SK-N-MC (cell line): ENCODE data around the gene MSANTD3.

Source experiments
- DNase-seq: peaks from one replicate; pipeline ENCODE4 v3.0.0-alpha.2; 2011; ENCODE audit warnings: low read depth, low spot score
- H3K27ac ChIP-seq: fragments of 200-600 bp; sonication (generic); 2 replicates; pipeline ENCODE4 v1.5.1; 2016; ENCODE audit warnings: mixed run types
- H3K36me3 ChIP-seq: fragments of 200-600 bp; sonication (generic); 2 replicates; pipeline ENCODE4 v1.6.1; 2017; ENCODE audit warnings: antibody characterized with exemption, low read length, mixed read lengths; ENCODE audit not compliant: insufficient read depth
- H3K4me3 ChIP-seq: fragments of 200-600 bp; sonication (generic); 2 replicates; pipeline ENCODE4 v1.5.1; 2016
- H3K9ac ChIP-seq: fragments of 200-600 bp; sonication (generic); 2 replicates; pipeline ENCODE4 v1.8.0; 2017; ENCODE audit warnings: mixed run types, mixed read lengths; ENCODE audit not compliant: insufficient read length
- H3K9me3 ChIP-seq: fragments of 200-600 bp; sonication (generic); 2 replicates; pipeline ENCODE4 v1.6.1; 2017; ENCODE audit warnings: low read depth, mild to moderate bottlenecking, antibody characterized with exemption, low read length, moderate library complexity, mixed read lengths
- EZH2 ChIP-seq: fragments of 200-600 bp; sonication (generic); IDR thresholded peaks from one replicate; pipeline ENCODE4 v1.6.1; 2017; ENCODE audit warnings: antibody characterized with exemption
- FOXP2 ChIP-seq: optimal IDR thresholded peaks from 2 replicates; pipeline ENCODE3; 2011; ENCODE audit warnings: mild to moderate bottlenecking, moderate library complexity; ENCODE audit not compliant: insufficient read depth; ENCODE audit errors: extremely low read length, control extremely low read depth
- POLR2AphosphoS5 ChIP-seq: IDR thresholded peaks from 2 replicates; pipeline ENCODE4 v1.6.1; 2012; ENCODE audit warnings: mild to moderate bottlenecking, low read depth, low read length, borderline replicate concordance

MSANTD3 gene

DNA sequence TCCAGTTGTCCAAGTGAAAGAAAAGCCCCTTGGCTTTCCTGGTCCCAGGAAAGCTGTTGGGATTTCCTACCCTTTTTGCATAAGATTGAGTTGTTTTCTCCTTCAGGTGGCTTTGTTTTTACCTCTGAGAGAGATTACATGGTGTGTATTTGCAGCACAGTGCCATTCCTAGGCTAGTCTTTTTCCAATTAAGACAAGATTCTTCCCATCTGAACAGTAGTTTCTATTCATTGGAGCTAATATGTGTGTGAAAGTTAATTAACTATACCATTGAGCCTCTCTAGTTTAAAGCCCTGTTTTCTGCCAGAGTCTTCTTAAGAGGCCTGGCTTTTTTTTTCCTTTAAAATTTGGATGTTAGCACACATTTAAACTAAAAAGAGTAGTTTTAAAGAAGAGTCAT, 20.1 kb downstream of the MSANTD3 start:
- Histone ChIP-seq H3K9ac (no peak overlapping the region), H3K36me3 (no peaks in the 10 kb centered on the region; the same call in 1 of the 2 replicates), H3K9me3 (no peaks in the 10 kb centered on the region), H3K27ac (no peak overlapping the region), H3K4me3 (no peak overlapping the region)
- no peak for TF ChIP-seq FOXP2
- no peak for TF ChIP-seq POLR2AphosphoS5
- TF ChIP-seq EZH2, result no peak
- DNase-seq, result no peak

DNA sequence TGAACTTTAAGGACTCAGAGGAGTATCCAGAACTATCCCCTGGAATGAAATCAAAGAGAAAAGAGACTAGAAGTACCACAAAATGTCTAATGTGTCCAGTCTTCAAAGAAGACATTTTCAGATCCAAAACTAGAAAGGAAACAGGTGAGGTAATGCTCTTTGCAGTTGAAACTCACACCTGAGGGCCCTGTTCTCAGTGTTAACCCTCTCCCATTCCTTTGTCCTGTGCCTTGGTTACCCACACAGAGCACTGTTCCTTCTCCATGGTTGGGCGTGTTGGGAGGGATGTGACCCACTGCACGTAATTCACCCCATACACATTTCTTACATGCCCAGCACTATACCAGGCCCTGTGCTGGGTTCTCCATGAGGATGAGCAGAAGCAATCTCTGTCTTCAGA, 21.3 kb downstream of the MSANTD3 start:
- H3K9me3 ChIP-seq, result no peaks in the 10 kb centered on the region
- H3K27ac ChIP-seq, result no peak overlapping the region
- DNase-seq, result no peak
- TF ChIP-seq POLR2AphosphoS5 (no peak), FOXP2 (no peak), EZH2 (no peak)
- no peak overlapping the region for H3K9ac ChIP-seq
- no peak overlapping the region for H3K4me3 ChIP-seq
- peaks cover 6% of the 10 kb centered on the region; the same call in 1 of the 2 replicates for H3K36me3 ChIP-seq

DNA sequence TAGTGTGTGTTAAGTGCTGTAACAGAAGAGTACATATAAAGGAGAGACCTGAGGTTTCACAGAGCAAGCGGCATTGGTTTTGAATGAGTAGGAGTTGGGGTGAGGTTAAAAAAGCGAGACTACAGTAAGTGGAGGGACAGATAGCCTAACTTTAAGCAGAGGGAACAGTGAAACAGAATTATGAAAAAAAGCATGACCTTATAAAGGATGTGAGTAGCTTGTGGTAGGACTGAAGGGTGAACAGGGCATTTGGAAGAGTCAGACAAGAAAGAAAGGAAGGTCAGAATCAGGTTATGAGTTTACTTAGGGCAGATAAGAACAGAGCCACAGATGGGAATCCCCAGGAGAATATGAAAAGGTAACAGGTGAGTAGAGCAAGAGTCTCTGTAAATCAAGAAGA, 22.5 kb downstream of the MSANTD3 start:
- Histone ChIP-seq H3K9me3 (no peaks in the 10 kb centered on the region), H3K27ac (no peak overlapping the region), H3K4me3 (no peak overlapping the region), H3K9ac (no peak overlapping the region), H3K36me3 (peaks cover 6% of the 10 kb centered on the region; the same call in 1 of the 2 replicates)
- DNase-seq, result no peak
- TF ChIP-seq POLR2AphosphoS5 (no peak), EZH2 (no peak), FOXP2 (no peak)

DNA sequence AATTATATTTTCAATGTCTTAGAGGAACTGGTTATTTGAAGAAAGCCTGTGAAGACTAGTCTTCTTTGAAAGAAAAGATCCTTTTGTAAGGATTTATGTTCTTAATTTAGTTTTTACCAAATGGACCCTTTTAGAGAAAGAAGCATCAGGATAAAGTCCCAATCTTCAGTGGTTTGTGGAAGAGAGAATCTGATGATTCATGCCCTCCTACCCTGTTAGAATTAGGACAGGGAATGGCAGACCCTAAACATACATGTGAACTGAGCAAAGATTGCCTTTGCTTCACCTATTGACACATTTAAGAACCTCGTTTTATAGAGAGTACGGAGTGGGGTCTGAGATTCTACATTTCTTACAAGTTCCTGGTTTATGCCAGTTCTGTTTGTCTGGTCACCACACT, 26.0 kb downstream of the MSANTD3 start:
- Histone ChIP-seq H3K9ac (no peak overlapping the region), H3K36me3 (peaks cover 6% of the 10 kb centered on the region; the same call in 1 of the 2 replicates), H3K4me3 (no peak overlapping the region), H3K9me3 (no peaks in the 10 kb centered on the region), H3K27ac (no peak overlapping the region)
- no peak for DNase-seq
- no peak for TF ChIP-seq POLR2AphosphoS5
- no peak for TF ChIP-seq EZH2
- TF ChIP-seq FOXP2, result no peak

GRCh38 chr9:100455470-100455869, 28.5 kb downstream of the MSANTD3 start:
- TF ChIP-seq EZH2 (no peak), POLR2AphosphoS5 (no peak), FOXP2 (no peak)
- DNase-seq, result no peak

GRCh38 chr9:100457517-100457916, 30.6 kb downstream of the MSANTD3 start:
- peaks cover 6% of the 10 kb centered on the region; the same call in 1 of the 2 replicates for H3K36me3 ChIP-seq
- no peaks in the 10 kb centered on the region for H3K9me3 ChIP-seq
- TF ChIP-seq EZH2 (no peak), POLR2AphosphoS5 (no peak)

More at GRCh38 chr9:100455470-100455869, 28.5 kb downstream of the MSANTD3 start:
- no peak overlapping the region for H3K4me3 ChIP-seq
- H3K9me3 ChIP-seq, result no peaks in the 10 kb centered on the region
- H3K36me3 ChIP-seq, result peaks cover 6% of the 10 kb centered on the region; the same call in 1 of the 2 replicates
- no peak overlapping the region for H3K27ac ChIP-seq
- H3K9ac ChIP-seq, result no peak overlapping the region

GRCh38 chr9:100459963-100460362, 33.0 kb downstream of the MSANTD3 start:
- no peak overlapping the region for H3K4me3 ChIP-seq
- DNase-seq, result no peak
- H3K9me3 ChIP-seq, result no peaks in the 10 kb centered on the region
- no peak for TF ChIP-seq FOXP2
- TF ChIP-seq EZH2, result no peak
- no peak for TF ChIP-seq POLR2AphosphoS5
- H3K36me3 ChIP-seq, result no peaks in the 10 kb centered on the region
- no peak overlapping the region for H3K9ac ChIP-seq
- no peak overlapping the region for H3K27ac ChIP-seq

More at GRCh38 chr9:100457517-100457916, 30.6 kb downstream of the MSANTD3 start:
- no peak for DNase-seq
- H3K27ac ChIP-seq, result no peak overlapping the region
- H3K4me3 ChIP-seq, result no peak overlapping the region
- H3K9ac ChIP-seq, result no peak overlapping the region

- Histone ChIP-seq H3K9ac (no peak overlapping the region), H3K36me3 (no peaks in the 10 kb centered on the region), H3K27ac (no peak overlapping the region), H3K9me3 (no peaks in the 10 kb centered on the region), H3K4me3 (no peak overlapping the region)
- no peak for DNase-seq
- no peak for TF ChIP-seq EZH2
- no peak for TF ChIP-seq FOXP2
- no peak for TF ChIP-seq POLR2AphosphoS5
Measured at GRCh38 chr9:100465274-100465673, 38.3 kb downstream of the MSANTD3 start.

GRCh38 chr9:100465761-100466160, 38.8 kb downstream of the MSANTD3 start:
- DNase-seq, result no peak
- no peak overlapping the region for H3K4me3 ChIP-seq
- H3K9me3 ChIP-seq, result no peaks in the 10 kb centered on the region
- TF ChIP-seq POLR2AphosphoS5 (no peak), FOXP2 (no peak), EZH2 (no peak)
- H3K36me3 ChIP-seq, result no peaks in the 10 kb centered on the region
- H3K27ac ChIP-seq, result no peak overlapping the region
- H3K9ac ChIP-seq, result no peak overlapping the region
